Mammary epithelial cell (primary cell): Measurements from ENCODE around the gene ABHD5.

ENCODE experiments used
- EZH2 ChIP-seq: IDR thresholded peaks from 2 replicates; pipeline ENCODE4 v1.6.1; 2012; ENCODE audit warnings: low read length, inconsistent platforms, borderline replicate concordance
- TF ChIP-seq, protein P1 (sequence below), 2 donors: IDR thresholded peaks in 1 of 2; conservative IDR thresholded peaks in 1 of 2; 2 replicates each; pipeline ENCODE4 v1.5.1; 2011 to 2012; ENCODE audit warnings: inconsistent platforms in 2 of 2, low read length in 2 of 2, mild to moderate bottlenecking in 2 of 2, control low read depth in 1 of 2, low read depth in 1 of 2; ENCODE audit not compliant: insufficient read depth in 1 of 2; ENCODE audit errors: extremely low read depth in 1 of 2

- TF ChIP-seq, protein P1, sequence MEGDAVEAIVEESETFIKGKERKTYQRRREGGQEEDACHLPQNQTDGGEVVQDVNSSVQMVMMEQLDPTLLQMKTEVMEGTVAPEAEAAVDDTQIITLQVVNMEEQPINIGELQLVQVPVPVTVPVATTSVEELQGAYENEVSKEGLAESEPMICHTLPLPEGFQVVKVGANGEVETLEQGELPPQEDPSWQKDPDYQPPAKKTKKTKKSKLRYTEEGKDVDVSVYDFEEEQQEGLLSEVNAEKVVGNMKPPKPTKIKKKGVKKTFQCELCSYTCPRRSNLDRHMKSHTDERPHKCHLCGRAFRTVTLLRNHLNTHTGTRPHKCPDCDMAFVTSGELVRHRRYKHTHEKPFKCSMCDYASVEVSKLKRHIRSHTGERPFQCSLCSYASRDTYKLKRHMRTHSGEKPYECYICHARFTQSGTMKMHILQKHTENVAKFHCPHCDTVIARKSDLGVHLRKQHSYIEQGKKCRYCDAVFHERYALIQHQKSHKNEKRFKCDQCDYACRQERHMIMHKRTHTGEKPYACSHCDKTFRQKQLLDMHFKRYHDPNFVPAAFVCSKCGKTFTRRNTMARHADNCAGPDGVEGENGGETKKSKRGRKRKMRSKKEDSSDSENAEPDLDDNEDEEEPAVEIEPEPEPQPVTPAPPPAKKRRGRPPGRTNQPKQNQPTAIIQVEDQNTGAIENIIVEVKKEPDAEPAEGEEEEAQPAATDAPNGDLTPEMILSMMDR (conservative IDR thresholded peaks at IDR 0.05 in 1 of 2, IDR thresholded peaks at IDR 0.05 in 1 of 2; ENCODE audit: extremely low read depth in 1 of 2, insufficient read depth in 1 of 2, low read depth in 1 of 2, low read length in 2 of 2) = no peak
- no peak for TF ChIP-seq EZH2
Observed at GRCh38 chr3:43650345-43650744, 40.4 kb upstream of the ABHD5 start.
